LNCaP clone FGC (cell line): ENCODE measurements around the gene NEUROD2.

ENCODE experiments used
- DNase-seq: peaks from one replicate; pipeline ENCODE4 v3.0.0-alpha.2; 2011; ENCODE audit warnings: low read depth
- H3K4me3 ChIP-seq: 2 replicates; pipeline ENCODE4 v1.5.1; 2011; ENCODE audit warnings: mild to moderate bottlenecking, low read depth, low read length, control low read depth
- TF ChIP-seq, protein P1 (sequence below): IDR thresholded peaks from 2 replicates; pipeline ENCODE4 v1.5.1; 2012; ENCODE audit warnings: mild to moderate bottlenecking; ENCODE audit not compliant: control insufficient read depth, insufficient read depth; ENCODE audit errors: extremely low read depth

The NEUROD2 gene

DNA sequence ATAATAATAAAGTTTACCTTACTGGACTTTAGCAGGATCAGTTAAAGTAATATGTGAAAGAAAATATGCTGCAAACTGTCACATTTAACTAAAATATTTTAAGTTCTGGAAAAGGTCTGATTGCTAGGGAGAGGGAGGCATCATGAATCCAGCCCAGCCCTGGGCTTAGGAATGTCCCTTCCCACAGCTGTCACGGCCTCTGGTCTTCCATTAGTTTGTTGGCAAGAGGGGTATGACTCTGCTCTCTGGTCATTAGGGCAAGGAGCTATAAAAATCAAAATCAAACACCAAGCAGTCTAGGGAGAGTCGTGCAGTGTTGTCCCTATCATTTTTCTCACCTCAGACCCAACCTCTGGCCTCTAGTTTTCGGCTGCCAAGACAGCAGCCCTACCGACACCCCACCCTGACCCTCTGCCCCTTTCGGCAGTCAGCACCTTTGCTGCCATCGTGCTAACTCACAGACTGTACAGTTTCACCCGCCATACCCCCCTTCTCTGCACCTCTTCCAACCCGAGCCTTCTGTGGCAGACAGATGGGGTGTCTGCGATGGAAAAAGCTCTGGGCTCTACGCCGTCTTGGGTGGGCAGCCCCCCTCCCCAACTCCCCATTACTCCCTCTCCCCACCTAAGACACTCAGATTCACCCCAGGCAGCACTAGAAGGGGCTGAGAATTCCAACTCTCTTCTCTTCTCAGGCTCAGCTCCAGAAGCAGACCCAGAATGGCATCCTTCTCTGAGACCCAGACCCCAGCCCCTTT is 41.4 kb downstream of the NEUROD2 start:
- DNase-seq, result no peak
- no peak overlapping the region for H3K4me3 ChIP-seq
- TF ChIP-seq, protein P1, sequence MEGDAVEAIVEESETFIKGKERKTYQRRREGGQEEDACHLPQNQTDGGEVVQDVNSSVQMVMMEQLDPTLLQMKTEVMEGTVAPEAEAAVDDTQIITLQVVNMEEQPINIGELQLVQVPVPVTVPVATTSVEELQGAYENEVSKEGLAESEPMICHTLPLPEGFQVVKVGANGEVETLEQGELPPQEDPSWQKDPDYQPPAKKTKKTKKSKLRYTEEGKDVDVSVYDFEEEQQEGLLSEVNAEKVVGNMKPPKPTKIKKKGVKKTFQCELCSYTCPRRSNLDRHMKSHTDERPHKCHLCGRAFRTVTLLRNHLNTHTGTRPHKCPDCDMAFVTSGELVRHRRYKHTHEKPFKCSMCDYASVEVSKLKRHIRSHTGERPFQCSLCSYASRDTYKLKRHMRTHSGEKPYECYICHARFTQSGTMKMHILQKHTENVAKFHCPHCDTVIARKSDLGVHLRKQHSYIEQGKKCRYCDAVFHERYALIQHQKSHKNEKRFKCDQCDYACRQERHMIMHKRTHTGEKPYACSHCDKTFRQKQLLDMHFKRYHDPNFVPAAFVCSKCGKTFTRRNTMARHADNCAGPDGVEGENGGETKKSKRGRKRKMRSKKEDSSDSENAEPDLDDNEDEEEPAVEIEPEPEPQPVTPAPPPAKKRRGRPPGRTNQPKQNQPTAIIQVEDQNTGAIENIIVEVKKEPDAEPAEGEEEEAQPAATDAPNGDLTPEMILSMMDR, result no peak

DNA sequence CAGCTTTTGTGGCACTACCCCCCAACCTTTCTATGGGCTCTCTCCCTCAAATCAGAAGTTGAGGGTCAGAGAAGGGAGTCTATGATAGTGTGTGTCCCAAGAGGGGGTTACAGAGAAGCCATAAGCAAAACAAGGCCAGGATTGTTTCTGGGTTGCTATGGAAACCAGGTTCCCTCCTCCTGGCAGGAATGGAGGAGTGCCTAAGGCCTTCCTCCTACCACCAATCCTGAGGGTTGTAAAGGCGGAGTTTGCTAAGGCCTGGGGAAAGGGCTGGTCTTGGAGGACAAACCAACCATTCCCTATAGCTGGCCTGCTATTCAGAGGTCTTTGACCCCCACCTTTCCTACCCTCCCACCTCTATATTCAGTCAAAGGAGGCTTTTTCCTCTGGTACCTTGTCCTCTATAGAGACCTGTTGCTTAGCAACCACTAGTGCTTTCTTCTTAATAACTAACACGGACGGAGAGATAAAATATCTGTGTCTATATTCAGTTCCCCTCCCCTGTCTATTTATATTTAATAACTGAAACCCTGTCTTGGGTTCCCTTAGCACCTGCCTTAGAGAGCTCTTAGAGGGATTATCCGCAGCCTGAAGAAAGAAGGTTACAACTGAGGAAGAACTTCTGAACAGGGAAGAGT is 43.4 kb downstream of the NEUROD2 start:
- TF ChIP-seq, protein P1, result no peak
- H3K4me3 ChIP-seq, result no peak overlapping the region
- no peak for DNase-seq

DNA sequence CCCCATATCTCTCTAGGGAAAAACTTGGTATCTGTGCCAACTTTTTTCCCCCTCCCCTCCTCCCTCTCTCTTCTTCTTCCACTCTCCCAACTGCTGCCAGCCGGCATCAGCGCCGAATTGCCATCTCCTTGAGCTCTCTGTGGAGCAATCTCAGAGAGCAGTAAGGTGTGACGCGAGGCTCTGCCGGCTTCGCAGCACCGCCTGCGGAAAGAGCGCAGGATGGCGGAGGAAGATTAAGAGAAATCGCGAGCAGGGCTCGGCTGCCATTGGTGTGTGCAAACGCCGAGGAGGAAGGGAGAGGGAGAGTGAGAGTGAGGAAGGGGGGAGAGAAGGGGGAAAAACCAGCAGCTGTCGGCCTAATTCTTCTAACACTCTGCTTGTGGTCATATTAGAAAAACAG is 44.2 kb downstream of the NEUROD2 start:
- no peak for DNase-seq
- H3K4me3 ChIP-seq, result no peak overlapping the region
- TF ChIP-seq, protein P1, result no peak

DNA sequence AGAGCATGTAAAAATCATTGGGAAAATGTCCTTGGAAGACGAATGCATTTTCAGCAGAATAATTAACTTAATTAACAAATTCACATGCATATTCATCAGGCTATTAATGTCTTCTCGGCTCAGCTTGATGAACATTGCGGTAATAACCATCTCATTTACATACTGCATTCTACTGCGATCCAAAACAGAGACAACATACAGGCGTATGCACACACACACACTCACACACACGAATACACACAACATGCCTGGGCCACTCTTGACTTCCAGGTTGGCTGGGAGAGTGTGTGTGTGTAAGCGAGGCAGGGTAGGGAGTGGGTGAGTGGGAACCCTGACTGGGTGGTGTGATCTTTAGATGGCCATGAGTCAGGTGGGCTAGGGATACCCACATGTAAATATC is 44.7 kb downstream of the NEUROD2 start:
- TF ChIP-seq, protein P1, result no peak
- DNase-seq, result no peak
- no peak overlapping the region for H3K4me3 ChIP-seq

DNA sequence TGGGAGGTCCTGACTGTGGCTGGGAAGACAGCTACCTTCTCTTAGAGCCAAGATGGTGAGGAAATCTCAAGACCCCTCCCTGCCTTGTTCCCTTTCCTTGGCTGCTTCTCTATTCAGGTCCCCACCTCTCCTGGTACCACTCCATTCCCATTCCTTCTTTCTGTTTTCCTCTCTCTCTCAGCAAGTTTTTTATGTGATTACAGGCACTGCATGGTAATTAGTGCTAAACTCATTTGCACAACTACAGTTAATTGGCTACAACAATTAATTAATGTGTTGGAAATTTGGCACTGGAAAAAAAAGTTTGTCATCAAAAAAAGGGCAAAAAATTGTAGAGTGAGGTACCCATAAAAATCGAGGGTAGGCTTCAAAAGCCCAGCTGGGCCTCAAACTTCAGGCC is 45.3 kb downstream of the NEUROD2 start:
- no peak overlapping the region for H3K4me3 ChIP-seq
- TF ChIP-seq, protein P1, result no peak
- DNase-seq, result no peak

- no peak overlapping the region for H3K4me3 ChIP-seq
- TF ChIP-seq, protein P1, result no peak
- DNase-seq, result no peak
Observed at GRCh38 chr17:39556423-39556822, 51.3 kb downstream of the NEUROD2 start.
